ENCODE measurements around the gene LY6G6D.

LY6G6D gene

DNA sequence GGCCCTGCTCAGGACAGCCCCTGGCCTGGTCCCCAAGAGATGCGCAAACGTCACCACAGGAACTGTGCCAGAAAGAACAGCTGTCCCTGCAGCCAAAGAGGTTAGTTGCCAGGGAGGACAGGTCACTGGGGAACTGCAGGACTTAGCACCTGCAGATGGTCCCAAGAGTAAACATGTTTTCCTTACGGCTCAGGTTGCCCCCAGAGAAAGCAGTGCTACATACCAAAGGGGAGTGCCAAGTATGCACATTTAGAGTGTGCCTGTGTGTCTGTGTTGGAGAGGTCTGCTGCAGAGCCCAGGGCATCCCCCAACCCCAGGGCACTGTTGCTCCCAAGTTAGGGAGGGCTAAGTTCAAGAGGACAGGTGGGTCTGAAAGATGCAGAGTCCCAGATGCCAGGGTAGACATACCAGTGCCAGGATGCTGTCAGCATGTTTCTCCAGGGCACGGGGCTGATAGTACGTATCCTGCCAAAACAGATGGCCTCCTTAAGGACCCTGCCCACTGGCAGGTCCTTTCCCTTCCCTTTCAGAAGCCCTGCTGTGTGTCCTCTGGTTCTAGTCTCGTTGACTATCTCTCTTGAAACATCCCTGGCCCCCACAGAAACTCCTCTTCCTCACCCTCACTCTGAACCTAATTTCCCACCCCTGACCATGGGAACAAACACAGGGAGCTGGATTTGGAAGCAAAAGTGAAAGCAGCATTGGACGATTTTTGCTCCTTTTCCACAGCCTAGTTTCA lies 13.3 kb upstream of the LY6G6D start:
- DNase-seq (ENCODE audit: low read depth) = no peak
- peak overlapping the region; percentile 95 for H3K4me3 ChIP-seq (ENCODE audit: low read depth, low read length)
- in situ Hi-C loops (cut with HindIII; ENCODE audit: low sequenced_read_pairs) = no loop called here
- TF ChIP-seq, protein P1, sequence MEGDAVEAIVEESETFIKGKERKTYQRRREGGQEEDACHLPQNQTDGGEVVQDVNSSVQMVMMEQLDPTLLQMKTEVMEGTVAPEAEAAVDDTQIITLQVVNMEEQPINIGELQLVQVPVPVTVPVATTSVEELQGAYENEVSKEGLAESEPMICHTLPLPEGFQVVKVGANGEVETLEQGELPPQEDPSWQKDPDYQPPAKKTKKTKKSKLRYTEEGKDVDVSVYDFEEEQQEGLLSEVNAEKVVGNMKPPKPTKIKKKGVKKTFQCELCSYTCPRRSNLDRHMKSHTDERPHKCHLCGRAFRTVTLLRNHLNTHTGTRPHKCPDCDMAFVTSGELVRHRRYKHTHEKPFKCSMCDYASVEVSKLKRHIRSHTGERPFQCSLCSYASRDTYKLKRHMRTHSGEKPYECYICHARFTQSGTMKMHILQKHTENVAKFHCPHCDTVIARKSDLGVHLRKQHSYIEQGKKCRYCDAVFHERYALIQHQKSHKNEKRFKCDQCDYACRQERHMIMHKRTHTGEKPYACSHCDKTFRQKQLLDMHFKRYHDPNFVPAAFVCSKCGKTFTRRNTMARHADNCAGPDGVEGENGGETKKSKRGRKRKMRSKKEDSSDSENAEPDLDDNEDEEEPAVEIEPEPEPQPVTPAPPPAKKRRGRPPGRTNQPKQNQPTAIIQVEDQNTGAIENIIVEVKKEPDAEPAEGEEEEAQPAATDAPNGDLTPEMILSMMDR (IDR thresholded peaks at IDR 0.05; ENCODE audit: low read depth, low read length, missing control alignments) = no peak

DNA sequence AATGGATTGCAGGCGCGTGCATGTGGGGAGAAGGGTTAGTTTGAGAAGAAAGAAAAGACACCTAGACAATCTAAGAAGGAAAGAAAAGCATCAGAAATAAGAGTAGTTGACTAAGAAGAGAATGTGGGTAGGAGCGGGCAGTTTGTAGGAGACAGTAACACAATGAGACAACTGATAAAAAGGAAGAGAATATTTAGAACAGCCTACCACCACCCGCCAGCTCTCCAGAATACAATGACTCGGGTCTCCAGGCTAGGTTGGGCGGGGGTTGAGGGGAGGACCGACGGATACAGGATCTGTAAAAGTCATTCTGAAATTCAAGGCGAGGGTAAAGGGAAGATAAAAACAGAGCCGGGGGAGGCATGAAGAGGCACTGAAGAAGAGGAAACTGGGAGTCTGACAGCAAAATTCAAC lies 12.7 kb upstream of the LY6G6D start:
- H3K4me3 ChIP-seq (ENCODE audit: low read depth, low read length) = peak overlapping the region; percentile 95
- DNase-seq (ENCODE audit: low read depth) = no peak
- TF ChIP-seq, protein P1 (IDR thresholded peaks at IDR 0.05; ENCODE audit: low read depth, low read length, missing control alignments) = no peak
- in situ Hi-C loops (cut with HindIII; ENCODE audit: low sequenced_read_pairs) = no loop called here

DNA sequence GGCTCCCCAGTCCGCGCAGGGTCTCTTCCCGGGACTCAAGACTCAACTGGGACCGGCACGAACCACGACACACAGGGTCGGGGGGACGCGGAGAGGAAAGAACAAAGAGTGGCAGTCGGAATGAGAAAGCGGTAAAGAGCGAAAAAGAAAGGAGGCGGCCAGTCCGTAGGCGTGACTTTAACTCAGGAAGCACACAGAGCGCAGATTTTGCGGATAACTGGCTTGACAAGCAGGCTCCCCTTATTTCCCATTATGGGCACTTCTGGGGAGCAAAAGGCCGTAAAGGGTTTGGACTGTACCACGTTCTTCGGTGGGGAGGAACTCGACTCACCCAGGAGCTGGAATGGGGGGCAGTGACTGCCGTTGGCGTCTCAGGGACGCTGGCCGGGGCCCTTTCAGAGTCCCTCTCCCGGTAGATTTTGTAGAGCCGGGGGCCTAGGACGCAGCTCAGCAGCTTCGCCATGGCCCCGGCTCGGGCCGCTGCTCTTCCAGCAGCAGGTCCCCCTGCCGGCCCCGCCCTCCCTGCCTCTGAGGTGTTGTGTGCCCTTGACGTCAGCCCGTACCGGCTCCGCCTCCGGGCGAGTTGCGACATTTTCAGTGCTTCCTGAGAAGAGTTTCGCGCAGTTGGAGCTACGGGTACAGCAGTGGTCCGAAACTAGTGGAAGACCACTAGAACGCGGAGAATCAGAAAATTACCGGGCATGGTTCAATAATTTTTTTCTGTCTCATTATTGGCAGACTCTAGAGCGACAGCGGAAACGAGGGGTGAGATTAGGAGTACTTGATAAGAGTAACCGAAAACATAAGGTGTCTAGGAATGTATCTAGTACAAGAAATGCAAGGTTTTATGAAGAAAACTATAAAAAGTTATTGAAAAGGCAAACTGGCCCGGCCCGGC lies 12.1 kb upstream of the LY6G6D start, which contains the start of gene ABHD16A:
ABHD16A (minus strand) TSS at position 506 of the 898 bp plus-strand sequence; CDS start at position 463, 43 bp downstream.
- peak within 1 kb of the TSS; percentile 95 for H3K4me3 ChIP-seq (ENCODE audit: low read depth, low read length)
- in situ Hi-C loops (cut with HindIII; ENCODE audit: low sequenced_read_pairs) = no loop called here
- DNase-seq (ENCODE audit: low read depth) = peak; percentile 97
- TF ChIP-seq, protein P1 (IDR thresholded peaks at IDR 0.05; ENCODE audit: low read depth, low read length, missing control alignments) = no peak

DNA sequence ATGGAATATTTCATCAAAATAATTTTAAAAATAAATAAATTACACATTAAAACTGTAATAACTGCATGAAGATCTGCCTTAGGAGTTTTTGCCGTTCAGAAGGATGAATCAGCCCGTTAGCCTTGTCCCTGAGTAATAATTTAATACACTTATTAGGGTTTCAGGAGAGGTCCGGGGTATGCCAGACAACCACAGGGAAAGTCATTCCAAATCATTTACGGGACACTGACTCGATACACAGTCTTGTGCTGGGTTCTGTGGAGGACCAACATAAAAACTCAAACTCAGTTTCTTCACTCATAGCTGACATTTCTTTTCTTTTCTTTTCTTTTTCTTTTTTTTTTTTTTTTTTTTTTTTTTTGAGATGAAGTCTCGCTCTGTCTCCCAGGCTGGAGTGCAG lies 9.2 kb upstream of the LY6G6D start:
- DNase-seq (ENCODE audit: low read depth) = no peak
- in situ Hi-C loops (cut with HindIII; ENCODE audit: low sequenced_read_pairs) = no loop called here
- H3K4me3 ChIP-seq (ENCODE audit: low read depth, low read length) = no peak overlapping the region
- TF ChIP-seq, protein P1 (IDR thresholded peaks at IDR 0.05; ENCODE audit: low read depth, low read length, missing control alignments) = no peak

DNA sequence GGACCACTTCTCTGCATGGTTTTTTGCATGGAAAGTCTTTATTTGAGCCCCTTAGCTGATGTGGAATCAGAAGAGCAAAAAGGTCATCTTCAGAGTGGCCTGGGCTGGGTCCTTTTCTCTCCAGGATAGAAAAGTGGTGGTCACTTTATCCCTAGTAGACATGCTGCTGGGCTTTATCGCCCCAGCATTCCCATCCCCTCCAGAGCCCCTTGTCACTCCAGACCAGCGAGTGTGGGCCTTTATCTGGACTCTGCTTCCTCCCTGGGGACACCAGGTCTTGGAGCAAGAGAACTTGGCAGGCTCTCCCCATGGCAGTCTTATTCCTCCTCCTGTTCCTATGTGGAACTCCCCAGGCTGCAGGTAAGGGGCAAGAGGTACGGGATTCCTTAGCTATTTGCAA lies 8.5 kb upstream of the LY6G6D start, which contains the start of gene LY6G6F:
LY6G6F (plus strand) TSS at position 268 of the 400 bp plus-strand sequence; CDS start at position 309, 41 bp downstream.
- no peak for DNase-seq (ENCODE audit: low read depth)
- H3K4me3 ChIP-seq (ENCODE audit: low read depth, low read length) = no peak within 1 kb of the TSS
- in situ Hi-C loops (cut with HindIII; ENCODE audit: low sequenced_read_pairs) = no loop called here
- TF ChIP-seq, protein P1 (IDR thresholded peaks at IDR 0.05; ENCODE audit: low read depth, low read length, missing control alignments) = no peak

DNA sequence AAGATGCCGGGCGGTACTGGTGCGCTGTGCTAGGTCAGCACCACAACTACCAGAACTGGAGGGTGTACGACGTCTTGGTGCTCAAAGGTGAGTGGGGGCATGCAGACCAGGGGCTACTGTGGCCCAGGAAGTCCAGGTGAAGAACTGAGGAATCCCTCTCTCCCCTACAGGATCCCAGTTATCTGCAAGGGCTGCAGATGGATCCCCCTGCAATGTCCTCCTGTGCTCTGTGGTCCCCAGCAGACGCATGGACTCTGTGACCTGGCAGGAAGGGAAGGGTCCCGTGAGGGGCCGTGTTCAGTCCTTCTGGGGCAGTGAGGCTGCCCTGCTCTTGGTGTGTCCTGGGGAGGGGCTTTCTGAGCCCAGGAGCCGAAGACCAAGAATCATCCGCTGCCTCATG lies 7.4 kb upstream of the LY6G6D start:
- no peak for DNase-seq (ENCODE audit: low read depth)
- in situ Hi-C loops (cut with HindIII; ENCODE audit: low sequenced_read_pairs) = no loop called here
- no peak overlapping the region for H3K4me3 ChIP-seq (ENCODE audit: low read depth, low read length)
- TF ChIP-seq, protein P1 (IDR thresholded peaks at IDR 0.05; ENCODE audit: low read depth, low read length, missing control alignments) = no peak
